Measurements from ENCODE around the gene LY6G6D.

DNA sequence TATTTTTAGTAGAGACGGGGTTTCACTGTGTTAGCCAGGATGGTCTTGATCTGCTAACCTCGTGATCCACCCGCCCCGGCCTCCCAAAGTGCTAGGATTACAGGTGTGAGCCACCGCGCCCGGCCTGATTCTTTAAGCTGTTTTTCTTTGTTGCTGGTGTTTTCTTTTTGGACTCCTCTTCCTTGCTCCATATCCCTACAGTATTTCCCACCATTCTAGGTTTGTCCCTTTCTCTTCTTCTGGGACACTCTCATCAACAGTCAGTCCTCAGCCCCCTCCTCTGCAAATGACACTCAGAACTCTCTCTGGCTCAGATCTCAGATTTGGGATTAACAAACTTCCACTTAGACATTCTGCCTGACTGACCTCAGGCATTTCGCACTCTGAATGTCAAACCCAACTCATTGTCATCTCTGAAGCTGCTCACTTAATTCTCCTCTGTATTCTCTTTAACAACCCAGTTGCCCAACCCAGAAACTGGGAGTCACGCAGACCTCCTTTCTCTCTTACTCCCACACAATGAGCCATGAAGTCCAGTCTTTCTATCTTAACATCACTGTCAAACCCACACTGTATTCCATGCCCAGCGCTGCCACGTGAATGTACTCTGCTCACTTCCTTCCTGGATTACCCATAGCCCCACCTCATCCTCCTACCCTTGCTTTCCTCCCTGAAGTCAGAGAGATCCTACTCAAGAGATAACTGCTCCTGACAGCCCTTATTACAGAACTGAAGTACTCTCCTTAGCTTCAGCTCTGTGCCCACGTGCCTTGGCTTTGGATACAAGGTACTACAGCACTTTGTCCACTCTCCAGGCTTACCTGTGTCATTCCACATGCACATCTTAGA is 10.6 kb downstream of the LY6G6D start:
- TF ChIP-seq TAF1 (IDR thresholded peaks at IDR 0.05; ENCODE audit: low read depth, low read length) (no peak), POLR2A (IDR thresholded peaks at IDR 0.05; ENCODE audit: low read depth, low read length) (no peak), SPI1 (IDR thresholded peaks at IDR 0.05; ENCODE audit: low read depth, low read length) (no peak)
